ENCODE data around the gene DUSP15.
"Not testable (repeated sequence)": the region's sequence is repeated elsewhere in the genome, so short reads cannot be mapped to it uniquely, and the experiment has no call there.

DUSP15 gene, protein sequence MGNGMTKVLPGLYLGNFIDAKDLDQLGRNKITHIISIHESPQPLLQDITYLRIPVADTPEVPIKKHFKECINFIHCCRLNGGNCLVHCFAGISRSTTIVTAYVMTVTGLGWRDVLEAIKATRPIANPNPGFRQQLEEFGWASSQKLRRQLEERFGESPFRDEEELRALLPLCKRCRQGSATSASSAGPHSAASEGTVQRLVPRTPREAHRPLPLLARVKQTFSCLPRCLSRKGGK

DNA sequence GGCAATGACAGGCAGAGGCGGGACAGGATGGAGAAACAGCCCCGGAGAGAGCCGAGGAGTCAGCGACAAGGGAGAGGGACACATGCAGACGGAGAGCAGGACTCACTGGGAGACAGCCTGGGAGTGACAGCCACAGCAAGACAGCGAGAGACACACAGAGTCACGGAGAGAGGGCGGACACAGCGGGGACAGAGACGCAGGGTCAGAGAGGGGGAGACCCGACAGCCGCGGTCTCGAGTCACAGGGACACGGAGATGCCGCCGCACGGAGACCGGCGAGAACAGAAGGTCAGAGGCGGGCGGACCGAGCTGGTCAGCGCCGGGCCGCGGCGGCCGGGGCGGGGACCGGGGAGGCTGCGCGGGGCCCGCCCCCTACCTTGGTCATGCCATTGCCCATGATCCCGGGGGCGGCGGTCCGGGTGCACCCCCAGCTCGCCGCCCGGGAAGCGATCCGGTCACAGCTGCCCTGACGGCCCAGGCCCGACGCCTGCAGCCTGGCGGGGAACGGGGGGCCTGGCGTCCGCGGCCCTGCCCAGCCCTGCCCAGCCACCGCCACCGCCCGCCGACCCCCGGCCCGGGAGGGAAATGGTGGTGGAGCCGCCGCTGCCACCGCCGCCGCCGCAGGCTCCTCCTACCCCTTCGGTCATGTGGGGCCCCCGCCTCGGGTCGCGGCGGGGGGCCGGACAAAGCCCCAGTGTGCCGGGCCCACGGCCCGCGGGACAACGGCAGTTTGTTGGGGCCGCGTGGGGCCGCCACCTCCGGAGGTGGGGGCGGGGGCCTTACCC, at the start of gene DUSP15, which contains the start of gene TTLL9:
Gene DUSP15, minus strand, starts transcription at position 586 of the 784 bp plus-strand sequence. Its CDS starts 190 bp downstream, at position 396.
Gene TTLL9, plus strand, starts transcription at position 693 of the 784 bp plus-strand sequence. CDS start 493 bp downstream, outside the sequence.
- DNase-seq = peak; percentile 20

DNA sequence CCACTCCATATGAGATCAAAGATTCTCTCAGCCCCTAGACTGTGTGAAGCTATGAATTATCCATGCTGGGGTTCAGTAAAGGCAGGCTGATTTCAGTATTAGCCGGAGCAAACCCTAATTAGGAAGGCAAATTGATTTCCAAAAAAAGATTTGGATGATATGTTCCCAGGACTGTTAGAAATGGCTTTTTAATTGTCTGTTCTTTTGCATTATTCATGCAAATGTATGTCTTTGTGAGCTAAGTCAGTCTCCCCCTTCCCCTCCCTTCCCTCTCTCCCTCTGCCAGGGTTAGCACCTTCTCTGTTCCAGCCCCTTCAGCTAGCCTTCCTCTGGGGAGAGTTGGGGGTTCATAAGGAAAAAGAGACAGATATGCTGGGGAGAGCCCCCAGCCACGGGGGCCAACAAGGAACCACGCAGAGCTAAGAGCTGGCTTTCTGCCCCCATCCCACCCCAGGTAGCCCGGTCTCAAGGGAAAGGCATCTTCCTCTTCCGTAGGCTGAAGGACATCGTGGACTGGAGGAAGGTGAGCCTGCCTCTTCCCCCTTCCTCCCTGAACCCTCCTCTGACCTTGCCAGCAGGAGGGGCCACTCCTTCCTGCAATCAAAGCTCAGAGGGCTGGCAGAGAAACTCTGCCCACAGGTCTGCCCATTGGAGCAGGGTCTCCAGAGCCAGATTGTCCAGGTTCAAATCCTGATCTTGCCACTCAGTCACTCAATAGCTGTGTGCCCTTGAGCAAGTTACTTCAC, 49.3 kb upstream of the DUSP15 start:
- no peak for DNase-seq

DNA sequence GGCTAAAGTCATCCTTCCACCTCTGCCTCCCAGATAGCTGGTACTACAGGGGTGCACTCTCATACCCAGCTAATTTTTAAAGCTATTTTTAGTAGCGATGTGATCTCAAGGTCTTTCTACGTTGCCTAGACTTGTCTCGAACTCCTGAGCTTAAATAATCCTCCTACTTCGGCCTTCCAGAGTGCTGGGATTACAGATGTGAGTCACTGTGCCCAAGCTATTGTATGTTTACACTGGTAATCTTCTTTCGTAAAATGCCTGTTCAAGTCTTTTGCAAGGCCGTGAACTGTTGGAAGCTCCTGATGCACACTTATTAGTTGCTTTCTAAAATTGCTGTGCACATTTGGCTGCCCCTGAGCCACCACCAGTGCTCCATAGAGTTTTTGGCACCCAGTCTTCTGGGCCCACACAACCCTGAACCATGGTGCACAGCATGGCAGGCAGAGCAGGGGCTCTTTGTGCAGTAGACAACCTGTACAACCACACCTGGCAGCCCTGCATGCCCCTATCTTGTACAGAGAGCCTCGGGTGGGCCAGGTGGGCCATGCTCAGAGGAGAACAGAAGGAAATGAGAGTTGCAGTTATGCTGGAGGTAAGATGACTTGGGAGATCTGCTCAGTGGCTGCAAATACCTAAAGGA, 48.3 kb upstream of the DUSP15 start:
- no peak for DNase-seq

- not testable (repeated sequence) for DNase-seq
Measured at GRCh38 chr20:31917962-31918412, 47.7 kb upstream of the DUSP15 start.

- DNase-seq = no peak
Measured at GRCh38 chr20:31916708-31917107, 46.4 kb upstream of the DUSP15 start.

DNA sequence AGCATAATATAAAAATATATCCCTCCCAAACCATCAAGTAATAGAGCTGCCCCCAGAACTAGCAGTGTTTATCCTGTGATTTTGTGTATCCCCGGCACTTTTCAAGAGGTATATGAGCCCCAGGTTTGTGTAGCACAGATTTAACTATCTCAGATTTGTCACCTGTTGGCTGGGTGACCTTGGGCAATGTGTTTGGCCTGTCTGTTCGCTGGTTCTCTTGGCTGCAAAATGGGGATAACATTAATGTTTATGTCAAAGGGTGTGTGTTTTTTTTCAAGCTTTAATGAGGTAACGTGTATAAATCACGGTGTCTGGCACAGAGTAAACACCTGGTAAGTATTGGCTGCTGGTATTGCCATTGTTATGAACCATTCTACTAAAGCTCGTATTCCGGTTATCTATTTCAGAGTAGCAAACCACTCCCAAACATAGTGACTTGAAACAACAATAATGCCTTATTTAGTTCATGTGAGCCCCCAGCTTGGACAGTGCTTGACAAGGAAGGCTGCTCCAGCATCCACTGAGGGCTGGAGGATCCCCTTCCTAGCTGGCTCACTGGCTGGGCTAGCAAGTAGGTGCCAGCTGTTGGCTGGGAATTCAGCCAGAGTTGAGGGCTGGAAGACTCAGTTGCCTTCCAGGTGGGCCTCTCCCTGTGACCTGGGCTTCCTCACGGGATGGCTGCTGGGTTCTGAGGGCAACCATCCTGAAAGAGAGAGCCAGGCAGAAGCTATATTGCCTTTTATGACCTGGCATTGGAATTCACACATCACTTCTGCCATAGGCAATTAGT, 45.4 kb upstream of the DUSP15 start:
- no peak for DNase-seq

GRCh38 chr20:31914170-31914569, 43.8 kb upstream of the DUSP15 start:
- DNase-seq = no peak

DNA sequence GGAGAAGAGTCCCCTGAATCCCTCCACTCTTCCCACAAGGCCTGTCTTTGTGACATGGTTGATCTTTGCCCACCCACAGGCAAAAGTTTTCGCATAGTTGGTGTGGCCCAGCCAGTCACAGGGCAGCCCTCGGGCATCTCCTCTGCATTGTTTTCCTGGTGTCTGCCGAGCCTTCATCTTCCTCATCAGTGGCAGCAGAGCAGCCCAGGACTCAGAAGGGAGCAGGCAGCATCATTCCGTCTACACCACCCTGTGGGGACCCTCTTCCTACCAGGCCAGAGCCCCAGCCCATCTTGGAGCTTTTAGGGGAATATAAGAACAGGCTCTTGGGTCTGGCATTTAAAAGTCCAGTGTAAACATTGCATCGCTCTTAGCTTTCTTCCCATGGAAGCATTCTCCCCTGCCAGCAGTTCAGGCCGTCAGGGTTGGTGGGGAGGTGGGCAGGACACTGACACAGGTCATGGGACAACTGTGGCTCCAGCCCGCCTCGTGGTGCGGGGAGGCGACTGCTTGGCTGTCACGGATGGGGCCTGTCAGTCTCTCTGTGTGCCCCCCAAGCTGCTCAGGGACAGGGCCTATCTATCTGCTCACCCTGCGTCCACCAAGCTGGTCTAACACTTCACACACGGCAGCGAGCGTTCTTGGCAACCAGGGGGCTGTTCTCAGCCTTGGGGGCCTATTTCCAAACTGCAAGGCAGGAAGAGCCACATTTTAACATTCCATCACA, 43.3 kb upstream of the DUSP15 start:
- DNase-seq = no peak

GRCh38 chr20:31910071-31910803, 39.9 kb upstream of the DUSP15 start:
- DNase-seq = no peak

GRCh38 chr20:31909253-31910070, 39.1 kb upstream of the DUSP15 start:
- no peak for DNase-seq

DNA sequence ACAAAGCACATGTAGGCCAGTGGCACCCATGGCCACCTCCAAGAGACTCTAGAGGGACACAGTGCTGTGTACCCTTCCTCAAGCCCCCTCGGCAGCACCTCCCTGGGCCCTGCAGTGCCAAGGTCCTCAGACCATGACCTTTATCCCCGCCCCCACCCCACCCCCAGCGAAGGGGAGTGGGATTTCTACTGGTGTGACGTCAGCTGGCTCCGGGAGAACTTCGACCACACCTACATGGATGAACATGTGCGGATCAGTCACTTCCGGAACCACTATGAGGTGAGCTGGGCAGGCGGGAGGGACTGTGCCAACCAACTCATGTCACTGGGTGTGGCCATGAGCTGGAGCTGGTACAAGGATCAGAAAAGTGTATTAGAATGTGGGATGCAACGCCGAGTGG, 38.1 kb upstream of the DUSP15 start:
- no peak for DNase-seq

- no peak for DNase-seq
Measured at GRCh38 chr20:31908016-31908415, 37.7 kb upstream of the DUSP15 start.

- DNase-seq = no peak
Measured at GRCh38 chr20:31907046-31907445, 36.7 kb upstream of the DUSP15 start.

- DNase-seq = no peak
Measured at GRCh38 chr20:31906001-31906400, 35.7 kb upstream of the DUSP15 start.

GRCh38 chr20:31903627-31904386, 33.5 kb upstream of the DUSP15 start:
- no peak for DNase-seq

DNA sequence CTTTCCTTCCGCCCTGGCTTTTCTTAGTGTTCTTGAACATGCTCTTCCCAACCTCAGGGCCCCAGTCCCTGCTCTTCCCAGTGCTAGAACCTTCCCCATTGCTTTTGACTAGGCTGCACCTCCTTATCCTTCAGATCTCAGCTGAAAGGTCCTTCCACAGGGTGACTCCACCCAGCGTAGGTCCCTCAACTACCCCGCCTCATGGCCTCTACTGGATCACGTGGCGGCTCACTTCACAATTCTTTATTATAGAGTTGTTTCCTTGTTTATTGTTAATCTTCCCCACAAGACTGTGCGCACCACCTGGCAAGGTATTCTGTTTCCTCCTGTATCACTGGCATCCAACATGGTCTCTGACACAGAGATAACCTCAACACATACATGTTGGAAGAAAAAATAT, 31.3 kb upstream of the DUSP15 start:
- DNase-seq = no peak

DNA sequence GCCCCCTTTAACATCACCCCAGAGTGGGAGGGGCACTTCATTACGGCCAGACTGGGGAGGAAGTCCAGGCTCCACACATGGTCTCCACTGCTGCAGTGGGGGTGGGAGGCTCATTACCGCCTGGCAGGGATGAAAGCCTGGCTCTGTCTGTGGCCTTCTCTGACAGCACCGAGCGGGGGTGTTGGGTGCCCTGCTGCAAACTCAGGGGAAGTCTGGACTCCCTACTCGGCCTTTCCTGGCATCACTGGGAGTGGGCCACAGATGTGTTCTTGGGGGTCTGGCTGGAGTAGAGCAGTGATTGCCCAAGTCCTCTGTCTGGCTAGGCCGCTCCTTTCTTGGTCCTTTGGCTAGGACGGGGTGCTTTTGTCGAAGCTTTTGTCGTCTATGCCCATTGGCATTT, 27.2 kb upstream of the DUSP15 start:
- no peak for DNase-seq

DNA sequence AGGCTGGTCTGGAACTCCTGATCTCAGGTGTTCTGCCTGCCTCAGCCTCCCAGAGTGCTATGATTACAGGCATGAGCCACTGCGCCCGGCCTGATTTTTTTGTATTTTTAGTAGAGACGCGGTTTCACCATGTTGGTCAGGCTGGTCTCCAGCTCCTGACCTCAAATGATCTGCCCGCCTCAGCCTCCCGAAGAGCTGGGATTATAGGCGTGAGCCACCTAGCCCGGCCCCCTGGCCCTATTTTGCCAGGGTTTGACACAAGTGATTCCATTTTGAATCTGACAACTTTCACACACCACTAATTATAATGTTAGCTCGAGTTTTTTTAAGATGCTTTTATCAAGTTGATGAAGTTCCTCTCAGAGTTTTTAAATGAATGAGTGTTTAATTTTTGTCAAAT, 25.7 kb upstream of the DUSP15 start:
- DNase-seq = no peak

All from stimulated activated CD4-positive, alpha-beta T cell treated with anti-CD3 and anti-CD28 coated beads, Interleukin-15, amount 100 ng/mL, for 24 hours (primary cell).